ENCODE measurements around the gene KASH5.

KASH5 gene
- total RNA-seq = 0 to 0.04 reads per million in 2 experiments

GRCh38 chr19:49387936-49388372, at the start of gene KASH5:
TSS of gene KASH5 (plus strand) at chr19:49388249. CDS start at chr19:49390884, 2,635 bp downstream.
- DNase-seq (ENCODE audit: low read depth) = peak; percentile 69

- no peak for DNase-seq (ENCODE audit: low read depth)
Observed at GRCh38 chr19:49338691-49339300, 49.3 kb upstream of the KASH5 start.

- DNase-seq (ENCODE audit: low read depth) = no peak
Observed at GRCh38 chr19:49339301-49340068, 48.6 kb upstream of the KASH5 start.

GRCh38 chr19:49340069-49340864, 47.8 kb upstream of the KASH5 start:
- no peak for DNase-seq (ENCODE audit: low read depth)

GRCh38 chr19:49340865-49341718, 47.0 kb upstream of the KASH5 start:
- DNase-seq (ENCODE audit: low read depth) = no peak

- DNase-seq (ENCODE audit: low read depth) = no peak
Observed at GRCh38 chr19:49342291-49342721, 45.7 kb upstream of the KASH5 start.

- no peak for DNase-seq (ENCODE audit: low read depth)
Observed at GRCh38 chr19:49343123-49343522, 44.9 kb upstream of the KASH5 start.

GRCh38 chr19:49344505-49345423, 43.3 kb upstream of the KASH5 start:
- no peak for DNase-seq (ENCODE audit: low read depth)

GRCh38 chr19:49347191-49347590, 40.9 kb upstream of the KASH5 start:
- no peak for DNase-seq (ENCODE audit: low read depth)

GRCh38 chr19:49347835-49348234, 40.2 kb upstream of the KASH5 start:
- no peak for DNase-seq (ENCODE audit: low read depth)

GRCh38 chr19:49348305-49349189, 39.5 kb upstream of the KASH5 start:
- DNase-seq (ENCODE audit: low read depth) = no peak

- no peak for DNase-seq (ENCODE audit: low read depth)
Observed at GRCh38 chr19:49349567-49349966, 38.5 kb upstream of the KASH5 start.

GRCh38 chr19:49355909-49356353, 32.1 kb upstream of the KASH5 start:
- no peak for DNase-seq (ENCODE audit: low read depth)

GRCh38 chr19:49356382-49356781, 31.7 kb upstream of the KASH5 start:
- DNase-seq (ENCODE audit: low read depth) = no peak

GRCh38 chr19:49357186-49357585, 30.9 kb upstream of the KASH5 start:
- no peak for DNase-seq (ENCODE audit: low read depth)

GRCh38 chr19:49359851-49360820, 27.9 kb upstream of the KASH5 start:
- no peak for DNase-seq (ENCODE audit: low read depth)

- no peak for DNase-seq (ENCODE audit: low read depth)
Observed at GRCh38 chr19:49361438-49362047, 26.5 kb upstream of the KASH5 start.
